Inflammatory macrophage treated with lipopolysaccharide for 4 hours (primary cell): ENCODE results near the gene ZSCAN10.
A peak's percentile ranks its signal among the peaks of the same experiment; 100 is the strongest.
"Not testable (repeated sequence)": the region's sequence is repeated elsewhere in the genome, so short reads cannot be mapped to it uniquely, and the experiment has no call there.

Experiments used
- DNase-seq: peaks from one replicate; pipeline ENCODE4 v3.0.0-alpha.2; 2020

Gene ZSCAN10

GRCh38 chr16:3059041-3059722 is 39.9 kb downstream of the ZSCAN10 start:
- peak; percentile 86 for DNase-seq

- DNase-seq, result no peak
Observed at GRCh38 chr16:3058139-3059030, 40.7 kb downstream of the ZSCAN10 start.

GRCh38 chr16:3057181-3058138 is 41.6 kb downstream of the ZSCAN10 start:
- DNase-seq, result no peak

GRCh38 chr16:3056336-3057180 is 42.5 kb downstream of the ZSCAN10 start:
- DNase-seq, result no peak

GRCh38 chr16:3055734-3056115 is 43.4 kb downstream of the ZSCAN10 start:
- not testable (repeated sequence) for DNase-seq

- no peak for DNase-seq
Observed at GRCh38 chr16:3054965-3055733, 43.9 kb downstream of the ZSCAN10 start.

- not testable (repeated sequence) for DNase-seq
Observed at GRCh38 chr16:3053330-3053710, 45.8 kb downstream of the ZSCAN10 start.

GRCh38 chr16:3052571-3053329 is 46.3 kb downstream of the ZSCAN10 start:
- not testable (repeated sequence) for DNase-seq

GRCh38 chr16:3051494-3051893 is 47.6 kb downstream of the ZSCAN10 start:
- peak; percentile 49 for DNase-seq

- DNase-seq, result no peak
Observed at GRCh38 chr16:3051009-3051408, 48.1 kb downstream of the ZSCAN10 start.

GRCh38 chr16:3050487-3050886 is 48.6 kb downstream of the ZSCAN10 start:
- DNase-seq, result no peak

GRCh38 chr16:3049921-3050481 is 49.1 kb downstream of the ZSCAN10 start:
- no peak for DNase-seq

- DNase-seq, result no peak
Observed at GRCh38 chr16:3047387-3047720, 51.7 kb downstream of the ZSCAN10 start.

- DNase-seq, result no peak
Observed at GRCh38 chr16:3046641-3047386, 52.3 kb downstream of the ZSCAN10 start.

- DNase-seq, result peak; percentile 70
Observed at GRCh38 chr16:3045758-3046640, 53.1 kb downstream of the ZSCAN10 start, which contains the start of gene MMP25. TSS of gene MMP25 (plus strand) at chr16:3046561. CDS start at chr16:3046918, 357 bp downstream.

GRCh38 chr16:3044708-3045107 is 54.4 kb downstream of the ZSCAN10 start:
- DNase-seq, result no peak

- DNase-seq, result no peak
Observed at GRCh38 chr16:3042376-3042775, 56.7 kb downstream of the ZSCAN10 start.

- DNase-seq, result no peak
Observed at GRCh38 chr16:3038896-3039295, 60.2 kb downstream of the ZSCAN10 start.
